Measurements from ENCODE around the gene KIAA2012.
"Not testable (repeated sequence)": the region's sequence is repeated elsewhere in the genome, so short reads cannot be mapped to it uniquely, and the experiment has no call there.

KIAA2012 gene

DNA sequence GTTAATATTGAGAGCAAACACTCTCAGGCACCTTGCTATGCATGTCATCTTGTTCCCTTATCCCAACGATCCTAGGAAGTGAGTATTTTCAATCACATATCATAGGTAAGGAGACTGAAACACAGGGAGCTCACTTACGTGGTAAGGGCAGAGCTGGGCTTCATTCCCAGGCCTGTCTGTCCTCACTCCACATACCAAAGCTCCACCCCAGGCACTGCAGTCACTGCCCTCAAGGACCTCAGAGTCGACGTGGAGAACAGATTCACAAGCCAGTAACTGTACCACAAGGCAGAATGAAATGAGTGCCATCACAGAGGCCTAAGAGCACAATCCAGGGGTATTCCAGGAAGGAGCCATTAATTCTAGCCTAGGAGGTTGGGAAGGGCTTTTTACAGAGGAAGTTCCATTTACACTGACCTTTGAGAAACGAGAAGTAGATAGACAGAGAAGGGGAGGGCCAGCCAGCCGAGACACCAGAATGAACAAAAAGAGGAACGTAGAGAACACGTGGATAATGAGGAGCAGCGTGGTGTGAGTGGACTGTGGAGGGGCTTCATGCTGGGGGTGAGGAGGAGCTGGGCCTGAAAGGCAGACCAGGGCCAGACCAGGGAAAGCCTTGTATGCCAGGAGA is 48.6 kb downstream of the KIAA2012 start:
- DNase-seq, result no peak

DNA sequence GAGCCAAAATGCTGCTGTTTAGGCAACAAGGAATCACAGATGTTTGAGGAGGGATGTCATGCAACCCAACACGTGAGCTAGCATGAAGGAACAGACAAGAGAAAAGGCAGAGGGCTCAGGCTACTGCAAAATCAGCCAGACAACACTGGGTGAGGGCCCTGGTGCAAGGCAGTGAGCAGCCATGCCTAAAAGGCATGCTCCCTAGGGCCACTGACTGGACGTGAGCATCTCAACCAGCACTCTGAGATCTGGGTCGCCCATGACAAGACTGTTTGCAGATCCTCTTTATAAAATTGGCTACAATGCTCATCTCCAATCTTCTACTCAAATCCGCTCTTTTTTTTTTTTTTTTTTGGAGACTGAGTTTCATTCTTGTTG is 49.1 kb downstream of the KIAA2012 start:
- DNase-seq, result no peak

DNA sequence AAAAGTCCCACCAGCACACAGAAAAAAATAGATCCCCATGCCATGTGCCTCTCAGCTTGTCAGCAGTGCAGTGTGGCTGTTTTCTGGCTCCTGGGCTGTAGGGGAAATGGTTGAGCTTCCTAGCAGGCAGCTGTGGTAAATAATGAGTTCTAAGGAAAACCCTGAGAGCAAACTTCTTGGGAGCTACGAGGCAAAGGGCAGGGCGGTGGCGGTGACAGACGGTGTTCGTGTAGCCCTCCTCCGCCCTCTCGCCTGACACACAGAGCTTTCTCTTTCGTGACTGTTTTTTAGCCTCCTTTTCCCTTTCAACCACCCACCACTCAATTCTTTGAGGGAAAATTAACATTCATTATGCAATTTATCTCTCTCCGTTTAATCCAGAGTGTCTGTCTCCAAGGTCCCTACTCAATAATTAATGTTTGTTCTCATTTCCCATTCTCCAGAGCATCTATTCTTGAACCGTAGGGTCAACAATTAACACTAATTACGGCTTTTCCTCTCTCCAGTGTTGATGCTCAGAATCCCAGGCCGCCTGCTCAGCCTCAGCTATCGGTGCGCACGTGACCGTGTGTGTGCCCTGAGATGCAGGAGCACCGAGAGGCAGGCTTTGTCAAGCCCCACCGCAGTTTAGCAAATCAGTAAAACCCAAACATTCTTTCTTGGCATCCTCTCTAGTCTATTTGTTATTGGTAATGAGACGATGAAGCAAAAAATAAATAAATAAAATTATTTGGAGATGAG is 50.1 kb downstream of the KIAA2012 start:
- DNase-seq, result no peak

DNA sequence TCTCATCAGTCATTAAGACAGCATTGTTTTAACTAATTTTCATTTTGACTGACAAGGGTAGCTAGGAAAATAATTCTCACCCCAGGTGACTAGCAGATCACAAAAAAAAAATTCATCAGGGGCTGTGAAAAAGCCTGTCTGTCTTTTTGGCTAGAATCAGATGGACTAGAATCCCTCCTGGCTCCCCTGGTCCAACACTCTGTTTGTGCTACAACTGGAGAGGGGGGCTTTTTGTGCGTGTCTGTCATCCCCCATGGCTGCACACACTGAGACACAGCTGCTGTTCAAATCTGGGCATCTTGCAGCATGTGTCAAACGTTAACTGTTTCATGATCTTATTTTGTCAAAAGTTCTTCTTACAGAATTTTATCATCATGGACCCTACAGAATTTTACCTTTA is 51.2 kb downstream of the KIAA2012 start:
- DNase-seq, result no peak

DNA sequence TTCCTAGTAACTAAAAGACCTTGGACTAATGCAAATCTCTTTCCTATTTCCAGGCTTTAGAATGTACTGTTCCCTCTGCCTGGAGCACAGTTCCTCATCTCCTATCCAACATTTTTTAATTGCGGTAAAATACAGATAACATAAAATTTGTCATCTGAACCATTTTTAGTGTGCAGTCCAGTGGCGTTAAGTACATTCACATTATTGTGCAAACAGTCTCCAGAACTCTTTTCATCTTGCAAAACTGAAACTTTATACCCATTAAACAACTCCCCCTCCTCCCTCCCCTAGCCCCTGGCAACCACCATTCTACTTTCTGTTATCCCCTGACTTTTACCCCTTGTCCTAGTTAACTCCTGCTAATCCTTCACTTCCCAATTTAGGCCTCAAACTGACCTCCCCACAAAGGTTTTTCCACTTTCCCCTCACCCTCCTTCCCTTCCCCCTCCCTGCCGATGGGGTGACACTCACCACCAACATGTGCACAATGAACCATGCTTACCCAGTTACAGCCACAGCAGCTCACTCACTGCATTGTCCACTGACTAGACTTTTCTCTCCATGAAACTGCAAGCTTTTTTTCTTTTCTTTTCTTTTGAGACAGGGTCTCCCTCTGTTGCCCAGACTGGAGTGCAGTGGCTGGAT is 54.8 kb downstream of the KIAA2012 start:
- DNase-seq, result no peak

DNA sequence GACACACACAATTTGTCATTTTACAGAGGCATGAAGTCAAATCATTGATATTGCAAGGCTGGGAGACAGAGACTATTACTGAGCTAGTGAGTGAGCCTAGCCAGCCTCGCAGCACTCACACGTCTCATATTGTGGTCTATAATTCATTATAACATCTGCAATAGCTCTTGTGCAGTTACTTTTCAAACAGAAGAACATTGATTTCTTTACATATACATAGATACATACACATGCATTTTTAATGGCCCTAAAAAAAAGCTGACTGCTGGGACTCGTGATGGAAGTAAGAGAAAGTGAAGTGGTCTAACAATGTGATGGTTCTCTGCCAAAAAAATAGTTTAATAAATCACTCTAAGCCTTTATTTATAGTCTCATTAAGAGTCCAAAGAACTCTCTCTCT is 56.8 kb downstream of the KIAA2012 start:
- no peak for DNase-seq

DNA sequence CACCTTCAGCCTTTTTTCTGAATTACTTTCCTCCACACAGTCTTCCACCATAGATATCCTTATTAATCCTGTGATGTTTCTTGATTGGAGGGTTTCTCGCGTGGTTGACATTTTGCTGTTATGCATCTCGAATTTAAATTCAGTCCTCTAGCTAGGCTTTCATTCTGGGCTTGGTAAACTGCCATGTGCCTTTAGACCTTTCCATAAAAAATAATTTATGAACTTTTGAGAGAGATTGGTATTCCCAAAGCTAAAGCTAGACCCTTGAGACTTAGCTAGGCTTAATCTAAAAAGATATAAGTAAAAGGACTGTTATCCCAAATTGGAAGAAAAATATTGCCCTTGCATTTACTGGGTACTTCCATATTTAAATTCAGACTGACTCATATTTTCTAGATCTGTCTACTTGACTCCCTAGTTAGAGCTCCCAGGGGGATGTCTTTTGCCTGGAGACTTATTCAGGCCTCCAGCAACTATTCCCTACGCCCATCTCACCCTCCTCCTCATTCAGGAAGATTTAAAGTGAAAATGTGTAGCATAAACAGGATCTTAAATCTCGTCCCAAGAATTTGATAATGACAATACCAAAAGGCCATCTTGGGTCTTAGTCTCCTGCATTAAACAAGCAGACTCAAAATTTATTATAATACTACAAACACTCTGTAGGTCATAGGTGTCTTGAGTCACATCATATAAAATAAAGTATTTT is 60.3 kb downstream of the KIAA2012 start:
- no peak for DNase-seq

DNA sequence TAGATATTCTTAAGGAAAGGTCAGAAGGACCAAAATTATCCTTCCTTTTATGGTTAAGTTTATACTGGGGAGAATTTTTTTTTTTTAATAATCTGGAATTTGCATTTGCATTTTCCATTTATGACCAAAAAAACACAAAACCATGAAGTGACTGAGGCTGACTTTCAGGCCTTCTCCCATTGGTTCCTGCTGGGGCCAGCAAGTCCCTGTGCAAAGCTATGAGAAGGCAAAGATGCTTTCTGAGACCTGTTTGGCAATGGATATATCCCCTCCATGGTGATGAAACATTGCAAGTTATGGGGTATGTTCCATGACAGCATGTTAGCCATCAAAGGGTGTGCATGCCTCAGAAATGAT is 60.8 kb downstream of the KIAA2012 start:
- no peak for DNase-seq

DNA sequence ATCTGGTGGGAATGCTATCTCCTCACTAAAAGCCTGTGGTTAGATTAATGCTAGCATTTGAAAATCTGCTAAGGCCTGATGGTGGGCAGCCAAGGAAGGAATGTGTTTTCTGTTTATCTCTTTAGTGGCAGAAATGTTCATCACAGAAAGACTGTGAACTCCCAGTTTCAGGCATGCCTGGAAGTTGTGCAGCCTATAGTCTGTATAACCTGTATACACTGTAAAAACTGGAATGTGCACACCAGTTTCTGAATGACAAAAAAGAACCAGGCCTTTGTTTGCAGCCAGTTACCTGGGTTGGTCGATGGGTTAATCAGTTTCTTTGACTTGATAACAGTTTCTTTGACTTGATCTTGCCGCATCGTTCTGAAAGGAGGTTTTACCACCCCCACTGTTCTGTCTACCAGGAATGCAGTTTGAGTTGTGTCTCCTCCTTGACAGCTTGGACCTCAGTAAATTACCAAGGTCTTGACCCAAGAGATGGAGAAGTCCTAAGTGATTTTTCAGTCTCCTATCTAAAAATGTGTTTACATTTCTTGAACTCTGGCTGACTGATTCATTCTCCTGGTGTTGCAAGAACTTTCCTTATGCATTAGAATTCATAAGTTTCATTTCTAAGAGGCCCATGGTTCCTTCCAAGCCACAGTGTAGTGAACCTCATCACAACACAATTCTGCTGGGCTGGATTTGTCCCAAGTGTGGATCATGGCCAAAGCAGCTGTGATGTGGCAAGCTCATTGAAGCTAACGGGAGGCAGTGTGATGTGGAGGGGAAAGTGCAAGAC is 62.2 kb downstream of the KIAA2012 start:
- no peak for DNase-seq

DNA sequence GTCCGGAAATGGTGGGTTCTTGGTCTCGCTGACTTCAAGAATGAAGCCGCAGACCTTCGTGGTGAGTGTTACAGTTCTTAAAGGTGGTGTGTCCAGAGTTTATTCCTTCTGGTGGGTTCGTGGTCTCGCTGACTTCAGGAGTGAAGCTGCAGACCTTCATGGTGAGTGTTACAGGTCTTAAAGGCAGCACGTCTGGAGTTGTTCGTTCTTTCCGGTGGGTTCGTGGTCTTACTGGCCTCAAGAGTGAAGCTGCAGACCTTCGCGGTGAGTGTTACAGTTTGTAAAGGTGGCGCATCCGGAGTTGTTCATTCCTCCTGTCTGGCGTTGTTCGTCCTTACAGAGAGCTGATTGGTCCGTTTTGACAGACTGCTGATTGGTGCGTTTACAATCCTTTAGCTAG is 63.0 kb downstream of the KIAA2012 start:
- DNase-seq, result not testable (repeated sequence)

DNA sequence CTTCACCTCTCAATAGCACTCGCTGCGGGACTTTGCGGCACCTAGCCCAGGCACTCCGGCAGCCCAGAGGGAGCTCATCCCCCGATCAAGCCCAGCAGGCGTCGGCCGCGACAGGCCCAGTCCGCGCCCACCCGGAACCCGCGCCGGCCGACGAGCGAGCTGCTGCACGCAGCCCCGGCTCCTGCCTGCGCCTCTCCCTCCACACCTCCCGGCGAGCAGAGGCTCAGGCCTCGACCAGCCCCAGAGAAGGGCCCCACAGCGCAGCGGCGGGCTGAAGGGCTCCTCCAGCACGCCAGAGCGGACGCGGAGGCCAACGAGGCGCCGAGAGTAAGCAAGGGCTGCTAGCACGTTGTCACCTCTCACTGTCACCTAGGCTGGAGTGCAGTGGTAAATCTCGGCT is 63.5 kb downstream of the KIAA2012 start:
- DNase-seq, result no peak

DNA sequence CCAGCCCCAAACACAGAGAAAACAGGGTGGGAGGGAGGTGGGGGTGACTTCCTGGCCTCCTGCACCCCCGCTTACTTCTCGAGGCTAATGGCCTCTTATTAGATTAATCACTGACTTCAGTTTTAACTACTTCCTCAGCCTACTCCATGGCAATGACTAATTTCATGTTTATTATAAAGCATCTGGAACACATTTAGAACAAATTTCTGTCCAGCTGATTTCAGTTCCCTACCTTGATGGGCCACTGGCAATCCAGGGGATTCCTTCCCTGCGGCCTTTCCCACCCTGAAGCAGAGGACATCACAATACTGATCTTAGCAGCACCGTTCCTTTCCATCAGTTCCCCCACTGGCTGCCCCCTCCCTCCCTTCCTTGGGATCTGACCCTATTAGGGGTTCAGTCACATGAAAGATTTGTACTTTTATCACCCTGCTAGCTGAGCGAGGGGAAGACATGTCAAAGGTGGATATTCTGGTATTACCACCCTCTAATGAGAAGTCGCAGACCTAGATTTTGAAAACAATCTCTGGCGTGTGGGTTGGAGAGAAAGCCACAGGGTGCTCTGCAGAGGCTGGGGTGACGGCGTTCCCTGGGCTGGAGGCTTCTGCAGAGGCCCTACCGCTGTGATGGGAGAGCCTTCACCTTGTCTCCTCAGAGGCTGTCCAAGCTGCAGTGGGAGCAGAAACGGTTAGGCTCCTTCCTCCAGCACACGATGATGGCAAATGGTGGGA is 67.6 kb downstream of the KIAA2012 start:
- no peak for DNase-seq

DNA sequence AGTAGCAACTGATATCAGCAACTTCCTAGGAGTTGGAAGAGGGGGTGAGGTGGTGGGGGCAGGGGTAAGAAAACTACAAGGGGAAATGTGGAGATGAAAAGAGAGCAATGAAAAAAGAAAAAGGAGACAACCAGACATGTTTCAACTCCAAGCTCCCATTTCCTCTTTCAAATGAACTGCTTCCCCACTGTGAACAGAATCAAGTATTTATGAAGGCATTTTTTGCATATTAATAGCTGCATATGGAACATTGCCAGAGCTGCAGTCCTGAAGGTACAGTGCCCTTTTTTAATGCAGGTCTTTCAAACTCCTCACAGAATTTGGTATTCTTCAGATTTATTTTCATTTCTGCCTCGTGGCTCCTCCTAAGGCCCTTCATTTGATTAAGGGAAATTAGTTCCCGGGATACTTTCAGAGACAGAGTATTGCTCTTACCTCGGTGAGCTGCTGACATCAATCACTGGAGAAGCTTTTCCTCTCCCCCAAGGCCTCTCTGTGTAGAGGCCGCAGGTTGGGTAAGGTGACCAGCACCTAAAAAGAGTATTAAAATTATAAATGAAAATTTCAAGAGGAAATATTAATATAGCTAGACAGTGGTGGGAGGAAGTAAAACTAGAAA is 68.4 kb downstream of the KIAA2012 start:
- DNase-seq, result no peak

DNA sequence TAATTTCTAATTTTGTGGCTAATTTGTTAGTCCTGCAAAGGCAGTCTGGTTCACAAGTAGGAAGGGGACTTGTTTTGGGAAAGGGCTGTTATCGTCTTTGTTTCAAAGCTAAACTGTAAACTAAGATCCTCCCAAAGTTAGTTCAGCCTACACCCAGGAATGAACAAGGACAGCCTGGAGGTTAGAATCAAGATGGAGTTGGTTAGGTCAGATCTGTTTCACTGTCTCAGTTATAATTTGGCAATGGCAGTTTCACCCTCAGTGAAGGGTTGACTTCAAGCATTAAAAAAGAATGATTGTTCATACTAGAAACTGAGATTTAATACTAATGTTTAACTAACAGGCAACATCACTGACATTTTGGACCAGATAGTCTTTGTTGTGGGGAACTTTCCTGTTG is 69.5 kb downstream of the KIAA2012 start:
- DNase-seq, result no peak

DNA sequence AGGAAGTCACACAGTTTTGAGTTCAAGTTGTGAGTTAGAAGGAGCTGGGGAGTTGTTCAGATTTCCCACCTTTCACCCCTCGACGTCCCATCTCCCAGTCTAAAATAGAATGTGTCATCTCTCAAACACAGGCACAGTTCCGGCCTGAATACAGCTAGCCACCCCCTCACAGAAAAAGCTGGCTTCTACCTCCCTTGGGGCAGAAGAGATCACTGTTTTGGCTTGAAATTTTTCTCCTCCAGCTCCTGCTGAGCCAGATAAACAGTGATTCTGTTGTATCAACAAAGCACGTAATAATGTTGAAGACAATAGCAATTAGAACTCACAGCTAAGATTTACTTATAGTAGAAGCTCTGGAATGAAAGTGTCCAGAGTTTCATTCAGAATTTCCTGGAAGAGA is 74.7 kb downstream of the KIAA2012 start:
- DNase-seq, result no peak

DNA sequence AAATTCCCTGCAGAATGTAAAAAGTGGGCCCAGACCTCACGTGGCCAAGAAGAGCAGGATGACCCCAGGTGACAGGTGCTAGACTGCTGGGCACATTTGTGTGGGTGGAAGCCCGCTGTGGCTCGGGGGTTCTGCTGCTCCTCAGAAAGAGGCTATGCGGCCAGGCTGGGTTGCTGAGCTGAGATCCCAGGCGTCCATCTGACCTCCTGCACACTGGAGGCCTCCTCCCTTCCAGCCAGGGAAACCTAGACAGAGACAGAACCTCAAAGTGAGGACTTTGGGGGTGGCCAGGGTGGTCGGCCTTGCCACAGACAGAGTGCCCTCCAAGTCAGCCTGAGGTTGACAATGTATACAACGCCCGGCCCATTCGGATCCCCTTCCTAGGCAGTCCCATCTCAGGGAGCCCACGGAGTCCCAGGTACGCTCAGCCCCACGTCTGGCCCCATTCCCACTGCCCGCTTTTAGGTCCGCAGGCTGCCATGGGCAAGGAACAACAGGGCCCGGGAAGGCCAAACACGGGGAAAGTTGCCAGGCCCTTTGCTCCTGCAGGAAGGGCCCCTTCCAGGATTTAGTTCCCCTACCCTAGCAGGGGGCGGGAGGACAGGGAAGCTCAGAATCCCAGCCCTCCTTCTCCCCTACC is 75.6 kb downstream of the KIAA2012 start:
- no peak for DNase-seq

DNA sequence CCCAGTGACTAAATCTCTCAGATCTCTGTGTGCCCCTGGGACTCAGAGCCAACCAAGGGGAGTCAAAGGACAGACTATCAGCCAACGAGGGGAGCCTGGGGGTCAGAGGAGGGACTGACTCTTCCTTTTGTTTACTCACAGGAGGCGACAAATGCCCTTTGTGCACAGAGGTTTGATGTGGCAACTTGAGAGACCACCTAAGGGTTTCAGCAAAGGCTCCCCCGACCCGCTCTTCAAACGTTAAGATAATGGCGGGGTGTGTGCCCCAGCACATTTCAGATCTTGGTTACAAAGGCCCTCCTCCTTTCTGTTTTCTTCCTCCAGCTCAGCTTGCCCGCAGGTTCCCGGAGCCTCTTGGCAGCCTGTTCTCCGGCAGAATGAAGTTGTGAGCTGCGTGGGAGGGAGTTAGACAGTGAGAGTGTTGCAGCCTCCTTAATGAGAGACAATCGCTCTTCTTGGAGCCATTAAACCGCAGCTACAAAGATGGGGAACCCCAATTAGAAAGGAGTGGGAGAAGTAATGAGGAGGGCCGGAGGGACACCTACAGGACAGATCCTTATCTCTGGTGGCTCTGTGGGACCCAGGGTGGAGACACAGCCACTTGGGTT is 76.2 kb downstream of the KIAA2012 start:
- no peak for DNase-seq

DNA sequence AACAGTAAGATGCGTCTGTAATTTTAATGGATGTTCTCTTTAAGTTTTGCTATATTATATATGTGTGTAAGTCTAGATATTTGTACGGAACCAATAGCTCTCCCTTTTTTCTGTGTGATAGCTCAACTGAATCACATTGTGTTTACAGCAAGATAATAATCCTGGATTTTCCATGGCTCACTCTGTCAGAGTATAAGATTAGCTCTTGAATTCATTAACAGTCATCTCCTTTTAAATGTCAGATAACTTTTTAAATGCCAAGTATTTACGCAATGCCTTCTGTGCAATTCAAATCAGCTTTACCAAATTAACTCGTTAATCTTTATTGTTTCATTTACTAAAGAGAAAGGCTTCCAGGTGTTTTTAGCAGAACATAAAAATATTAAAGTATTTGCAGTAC is 76.9 kb downstream of the KIAA2012 start:
- DNase-seq, result no peak

DNA sequence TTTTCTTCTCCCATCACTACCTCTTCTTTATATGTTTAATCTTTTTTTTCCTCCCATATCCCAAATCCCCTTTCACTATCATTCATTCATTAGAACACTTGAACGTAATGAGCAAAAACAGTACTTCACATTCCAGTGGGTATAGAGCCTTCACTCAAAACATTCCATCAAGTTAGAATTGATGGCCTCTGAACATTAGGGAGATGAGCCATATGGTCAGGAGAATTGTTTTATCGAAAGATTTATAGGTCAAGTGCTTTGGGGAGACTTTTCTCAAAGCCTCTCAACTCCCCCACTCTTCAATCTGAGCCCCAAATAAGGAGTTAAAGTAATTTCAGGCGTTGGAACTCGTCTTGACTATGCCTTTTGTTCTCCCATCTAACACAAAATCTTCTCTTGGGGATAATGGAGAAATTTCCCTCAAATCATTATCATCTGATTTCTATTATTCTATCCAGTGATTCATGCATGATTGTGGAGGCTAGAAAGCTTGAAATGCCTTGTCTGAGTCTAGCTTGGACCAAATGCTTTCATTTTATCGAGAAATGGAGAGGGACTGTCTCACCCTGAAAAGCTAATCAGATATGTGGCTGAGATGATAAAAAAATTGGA is 79.2 kb downstream of the KIAA2012 start:
- no peak for DNase-seq

DNA sequence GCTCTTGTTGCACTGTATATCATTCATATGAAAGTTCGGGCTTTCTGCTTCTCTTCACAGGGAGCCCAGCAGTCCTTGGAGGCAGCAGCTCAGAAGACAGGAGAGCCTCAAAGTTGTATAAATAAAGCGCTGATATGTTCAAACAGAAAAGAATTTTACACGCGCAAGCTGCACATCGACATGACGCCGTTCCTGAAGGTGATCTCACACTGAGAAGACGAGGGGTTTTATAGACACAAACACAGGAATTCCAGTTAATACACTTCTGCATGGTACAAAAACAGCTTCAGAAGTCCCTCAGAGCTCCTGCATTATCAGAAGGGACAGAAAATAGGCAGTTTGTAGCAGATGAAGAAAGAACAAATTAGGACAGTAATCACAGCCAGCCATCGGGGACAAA is 81.6 kb downstream of the KIAA2012 start:
- DNase-seq, result no peak

All from stimulated activated CD4-positive, alpha-beta T cell treated with anti-CD3 and anti-CD28 coated beads, Interleukin-4, amount 100 ng/mL, for 1 hour (primary cell).